Uterus (tissue), 4 donors: ENCODE measurements around the gene EPS8L1. TPM values are rescaled to one million over a fixed set of nuclear protein-coding genes. Genes with fewer than 3 reads are reported as not detected.

Experiments used
- DNase-seq, 2 donors: peaks; one replicate each; pipeline ENCODE4 v3.0.0-alpha.2; 2019 to 2020
- H3K27ac ChIP-seq, 2 donors: fragments of 200-600 bp; sonication (generic); 1 replicate in 1 of 2; 2 replicates in 1 of 2; pipeline ENCODE4 v1.5.1; 2016 to 2018
- H3K27me3 ChIP-seq, 2 donors: fragments of 200-600 bp; sonication (generic); one replicate each; pipeline ENCODE4 v1.5.1; 2018 to 2019; ENCODE audit warnings: control low read depth in 1 of 2
- H3K36me3 ChIP-seq, 2 donors: fragments of 200-600 bp; sonication (generic); one replicate each; pipeline ENCODE4 v1.5.1; 2019; ENCODE audit warnings: control low read depth in 1 of 2
- H3K4me1 ChIP-seq, 2 donors: fragments of 200-600 bp; sonication (generic); one replicate each; pipeline ENCODE4 v1.5.1; 2018 to 2019; ENCODE audit warnings: control low read depth in 1 of 2
- H3K4me3 ChIP-seq, 2 donors: fragments of 200-600 bp; sonication (generic); 1 replicate in 1 of 2; 2 replicates in 1 of 2; pipeline ENCODE4 v1.5.1; 2018 to 2019; ENCODE audit warnings: mild to moderate bottlenecking in 1 of 2
- H3K9me3 ChIP-seq, 2 donors: fragments of 200-600 bp; sonication (generic); one replicate each; pipeline ENCODE4 v1.5.1; 2019; ENCODE audit warnings: control low read depth in 1 of 2
- CTCF ChIP-seq, 4 experiments: fragments of 200-600 bp in 2 of 4; fragments of 450-650 bp in 2 of 4; sonication (generic) in 2 of 4; IDR thresholded peaks; one replicate each; pipeline ENCODE4 v1.5.1; 2016 to 2019; ENCODE audit warnings: antibody characterized with exemption in 4 of 4, mild to moderate bottlenecking in 2 of 4, moderate library complexity in 1 of 4
- POLR2A ChIP-seq, 2 donors: fragments of 450-650 bp; IDR thresholded peaks; one replicate each; pipeline ENCODE4 v1.6.1; 2016; ENCODE audit warnings: antibody characterized with exemption in 2 of 2, mild to moderate bottlenecking in 1 of 2, moderate library complexity in 1 of 2
- intact Hi-C: fragments of 100-400 bp; cut with DNase I; formaldehyde crosslinking; loops from one replicate; pipeline ENCODE4 v1.15.1; 2023; ENCODE audit warnings: low total_unique reads
- microRNA-seq: library from miRNA; unstranded; fragments of <30 nt; microRNA quantifications from one replicate; pipeline ENCODE4, GENCODE V29; 2016; ENCODE audit warnings: borderline microRNAs expressed, borderline replicate concordance
- small RNA-seq: library from RNA; depleted of rRNA; stranded (forward); fragments of <200 nt; gene quantifications from one replicate; pipeline ENCODE3, GENCODE V24; 2016
- total RNA-seq, 4 donors: library from RNA; depleted of rRNA in 3 of 4; stranded (reverse); fragments of >200 nt in 3 of 4; gene quantifications; one replicate each; pipeline versions ENCODE4 v1.1.0 to v1.2.4, GENCODE V29; 2014 to 2023
- donor health status: DM: yes; HTN: yes; CAD: no.

EPS8L1 gene
- total RNA-seq, 4 donors from 2014 or later, result 4.2 to 22.4 (median 5.6) TPM; not detected in 1

- TF ChIP-seq CTCF (IDR thresholded peaks at IDR 0.05) (peak in 1 of 4 experiments; percentile 14), POLR2A (IDR thresholded peaks at IDR 0.05) (no peak)
- DNase-seq, result no peak
- Histone ChIP-seq H3K4me3 (no peak overlapping the region), H3K27ac (no peak overlapping the region), H3K9me3 (no peaks in the 10 kb centered on the region), H3K36me3 (no peaks in the 10 kb centered on the region), H3K4me1 (no peaks in the 10 kb centered on the region), H3K27me3 (no peaks in the 10 kb centered on the region)
- intact Hi-C loops, result no loop called here
Observed at GRCh38 chr19:55132453-55133129, 56.9 kb downstream of the EPS8L1 start.

GRCh38 chr19:55133639-55134444, 58.2 kb downstream of the EPS8L1 start:
- no peak for DNase-seq
- TF ChIP-seq CTCF (IDR thresholded peaks at IDR 0.05), result no peak
- no peak for TF ChIP-seq POLR2A (IDR thresholded peaks at IDR 0.05)
- Histone ChIP-seq H3K36me3 (no peaks in the 10 kb centered on the region), H3K9me3 (no peaks in the 10 kb centered on the region), H3K4me1 (no peaks in the 10 kb centered on the region), H3K27ac (no peak overlapping the region), H3K4me3 (no peak overlapping the region), H3K27me3 (no peaks in the 10 kb centered on the region)
- intact Hi-C loops, result no loop called here

- no peaks in the 10 kb centered on the region for H3K27me3 ChIP-seq
- TF ChIP-seq CTCF (IDR thresholded peaks at IDR 0.05) (no peak), POLR2A (IDR thresholded peaks at IDR 0.05) (no peak)
Observed at GRCh38 chr19:55134736-55135135, 59.1 kb downstream of the EPS8L1 start.

GRCh38 chr19:55136399-55137102, 60.9 kb downstream of the EPS8L1 start:
- Histone ChIP-seq H3K4me3 (no peak overlapping the region), H3K4me1 (no peaks in the 10 kb centered on the region), H3K36me3 (no peaks in the 10 kb centered on the region), H3K27me3 (peaks cover 0 to 1% of the 10 kb centered on the region in 2 donors), H3K27ac (no peak overlapping the region), H3K9me3 (no peaks in the 10 kb centered on the region)
- DNase-seq, result no peak
- TF ChIP-seq CTCF (IDR thresholded peaks at IDR 0.05) (no peak), POLR2A (IDR thresholded peaks at IDR 0.05) (no peak)
- intact Hi-C loops, result no loop called here

More at GRCh38 chr19:55134736-55135135, 59.1 kb downstream of the EPS8L1 start:
- Histone ChIP-seq H3K36me3 (no peaks in the 10 kb centered on the region), H3K27ac (no peak overlapping the region), H3K9me3 (no peaks in the 10 kb centered on the region), H3K4me1 (no peaks in the 10 kb centered on the region), H3K4me3 (no peak overlapping the region)
- DNase-seq, result no peak
- intact Hi-C loops, result no loop called here

Small RNAs within 50 kb of the gene (microRNA-seq; reads per million reads assigned to microRNA genes)
- gene MIR7975, result not detected

Small RNAs within 50 kb of the gene (small RNA-seq; reads per million reads assigned to genes)
- gene MIR7975, result not detected

Other genes with a start within 250 kb of the EPS8L1 start
- not detected for gene KIR2DS4, start 243.2 kb upstream of the EPS8L1 start, total RNA-seq
- gene KIR3DL2, start 225.4 kb upstream of the EPS8L1 start, total RNA-seq, result under 1 TPM in 1 of 4 donors, not detected in 3; 0.37 TPM
- gene FCAR, start 201.6 kb upstream of the EPS8L1 start, total RNA-seq, result 10 to 100 TPM in 1 of 4 donors, 1 to 10 TPM in 1, under 1 TPM in 2; 0.40 to 20.0 (median 1.4) TPM
- 1 to 10 TPM in 1 of 4 donors, not detected in 3; 1.1 TPM for gene NCR1, start 169.7 kb upstream of the EPS8L1 start, total RNA-seq
- gene NLRP7, start 128.3 kb upstream of the EPS8L1 start, total RNA-seq, result 1 to 10 TPM in 1 of 4 donors, not detected in 3; 1.4 TPM
- gene NLRP2, start 109.5 kb upstream of the EPS8L1 start, total RNA-seq, result 1 to 10 TPM in 2 of 4 donors, not detected in 2; 1.2 to 8.4 TPM
- gene GP6, start 37.6 kb upstream of the EPS8L1 start, total RNA-seq, result under 1 TPM in 2 of 4 donors, not detected in 2; 0.28 to 0.85 TPM
- 10 to 100 TPM in 3 of 4 donors, 1 to 10 TPM in 1; 2.6 to 48.7 (median 17.1) TPM for gene RDH13, start 12.7 kb upstream of the EPS8L1 start, total RNA-seq
- 100 to 1,000 TPM in 2 of 4 donors, 10 to 100 TPM in 2; 43.5 to 288 (median 116) TPM for gene PPP1R12C, start 41.8 kb downstream of the EPS8L1 start, total RNA-seq
- gene TNNT1, start 73.3 kb downstream of the EPS8L1 start, total RNA-seq, result 1 to 10 TPM in 2 of 4 donors, not detected in 2; 2.5 to 9.3 TPM
- 1 to 10 TPM in 1 of 4 donors, under 1 TPM in 1, not detected in 2; 0.55 to 3.3 TPM for gene TNNI3, start 81.9 kb downstream of the EPS8L1 start, total RNA-seq
- 1 to 10 TPM in 3 of 4 donors, not detected in 1; 3.1 to 4.4 (median 3.9) TPM for gene DNAAF3, start 90.7 kb downstream of the EPS8L1 start, total RNA-seq
- under 1 TPM in 1 of 4 donors, not detected in 3; 0.35 TPM for gene SYT5, start 104.4 kb downstream of the EPS8L1 start, total RNA-seq
- gene PTPRH, start 133.6 kb downstream of the EPS8L1 start, total RNA-seq, result 1 to 10 TPM in 2 of 4 donors, under 1 TPM in 1, not detected in 1; 0.29 to 3.8 (median 3.2) TPM
- gene TMEM86B, start 152.9 kb downstream of the EPS8L1 start, total RNA-seq, result 1 to 10 TPM in 3 of 4 donors, not detected in 1; 1.8 to 7.9 (median 2.4) TPM
- 10 to 100 TPM in 2 of 4 donors, 1 to 10 TPM in 2; 5.6 to 70.4 (median 16.3) TPM for gene PPP6R1, start 183.1 kb downstream of the EPS8L1 start, total RNA-seq
- 10 to 100 TPM in 3 of 4 donors, 1 to 10 TPM in 1; 1.3 to 37.4 (median 25.6) TPM for gene HSPBP1, start 204.2 kb downstream of the EPS8L1 start, total RNA-seq
- gene BRSK1, start 208.1 kb downstream of the EPS8L1 start, total RNA-seq, result 10 to 100 TPM in 2 of 4 donors, 1 to 10 TPM in 1, not detected in 1; 4.1 to 17.1 (median 12.0) TPM
- 1 to 10 TPM in 1 of 4 donors, not detected in 3; 2.6 TPM for gene TMEM150B, start 249.5 kb downstream of the EPS8L1 start, total RNA-seq